ENCODE results near the gene SLC26A1. TPM values are rescaled to one million over a fixed set of nuclear protein-coding genes. Genes with fewer than 3 reads are reported as not detected.

Gene SLC26A1
- total and polyA plus RNA-seq, 8 donors: 0.35 to 8.6 (median 5.2) TPM

DNA sequence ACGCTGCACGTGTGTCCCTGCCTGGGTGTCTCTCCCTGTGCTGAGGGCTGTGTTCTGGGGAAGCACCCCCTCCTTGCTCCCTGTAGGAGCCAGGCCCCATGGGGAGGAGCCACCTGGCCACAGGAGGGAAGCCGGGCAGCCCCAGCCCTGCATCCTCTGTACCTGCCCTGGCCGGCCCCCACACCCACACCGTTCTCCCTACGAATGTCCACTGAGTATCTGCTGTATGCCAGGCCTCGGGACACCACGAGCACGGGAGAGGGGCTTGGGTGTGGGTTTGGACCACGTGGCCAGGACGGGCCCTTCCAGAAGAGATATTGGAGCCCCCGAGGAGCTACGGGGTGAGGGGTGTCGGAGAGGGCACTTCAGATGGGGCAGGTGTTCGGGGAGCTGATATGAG lies 24.5 kb upstream of the SLC26A1 start:
- no peak for ATAC-seq
- peaks cover 0 to 2% of the 10 kb centered on the region in 2 donors for H3K4me1 ChIP-seq
- no peak overlapping the region for H3K27ac ChIP-seq
- H3K27me3 ChIP-seq: peaks cover 0 to 2% of the 10 kb centered on the region in 2 donors
- TF ChIP-seq, protein P1, sequence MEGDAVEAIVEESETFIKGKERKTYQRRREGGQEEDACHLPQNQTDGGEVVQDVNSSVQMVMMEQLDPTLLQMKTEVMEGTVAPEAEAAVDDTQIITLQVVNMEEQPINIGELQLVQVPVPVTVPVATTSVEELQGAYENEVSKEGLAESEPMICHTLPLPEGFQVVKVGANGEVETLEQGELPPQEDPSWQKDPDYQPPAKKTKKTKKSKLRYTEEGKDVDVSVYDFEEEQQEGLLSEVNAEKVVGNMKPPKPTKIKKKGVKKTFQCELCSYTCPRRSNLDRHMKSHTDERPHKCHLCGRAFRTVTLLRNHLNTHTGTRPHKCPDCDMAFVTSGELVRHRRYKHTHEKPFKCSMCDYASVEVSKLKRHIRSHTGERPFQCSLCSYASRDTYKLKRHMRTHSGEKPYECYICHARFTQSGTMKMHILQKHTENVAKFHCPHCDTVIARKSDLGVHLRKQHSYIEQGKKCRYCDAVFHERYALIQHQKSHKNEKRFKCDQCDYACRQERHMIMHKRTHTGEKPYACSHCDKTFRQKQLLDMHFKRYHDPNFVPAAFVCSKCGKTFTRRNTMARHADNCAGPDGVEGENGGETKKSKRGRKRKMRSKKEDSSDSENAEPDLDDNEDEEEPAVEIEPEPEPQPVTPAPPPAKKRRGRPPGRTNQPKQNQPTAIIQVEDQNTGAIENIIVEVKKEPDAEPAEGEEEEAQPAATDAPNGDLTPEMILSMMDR (IDR thresholded peaks at IDR 0.05): no peak
- no peaks in the 10 kb centered on the region for H3K36me3 ChIP-seq
- H3K4me3 ChIP-seq: no peak overlapping the region
- no peaks in the 10 kb centered on the region for H3K9me3 ChIP-seq
- intact Hi-C loops (cut with DNase I): no loop called here
- DNase-seq: no peak

DNA sequence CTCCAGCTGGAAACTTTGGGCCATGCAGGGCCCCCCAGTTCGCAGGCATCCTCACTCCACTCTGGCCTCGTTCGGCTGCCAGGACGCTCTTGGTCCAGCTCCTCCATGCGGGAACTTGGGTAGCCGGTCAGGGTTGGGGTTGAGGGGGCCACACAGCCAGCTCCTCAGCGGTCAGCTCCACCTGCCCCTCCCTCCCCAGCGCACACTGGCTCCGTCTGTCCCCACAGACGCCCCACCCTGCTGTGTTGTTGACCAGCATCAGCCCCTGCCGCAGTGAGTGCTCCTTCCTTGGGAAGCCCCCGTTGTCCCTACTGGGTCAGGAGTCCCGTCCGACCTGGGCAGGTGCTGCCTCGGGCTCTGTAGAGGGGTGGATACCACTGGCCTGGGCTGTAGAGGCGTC lies 24.0 kb upstream of the SLC26A1 start:
- H3K4me3 ChIP-seq: no peak overlapping the region
- TF ChIP-seq, protein P1 (IDR thresholded peaks at IDR 0.05): no peak
- H3K27me3 ChIP-seq: peaks cover 0 to 7% of the 10 kb centered on the region in 2 donors
- ATAC-seq (no peak), DNase-seq (no peak)
- no peak overlapping the region for H3K27ac ChIP-seq
- H3K36me3 ChIP-seq: no peaks in the 10 kb centered on the region
- intact Hi-C loops (cut with DNase I): no loop called here
- H3K4me1 ChIP-seq: peaks cover 0 to 7% of the 10 kb centered on the region in 2 donors
- no peaks in the 10 kb centered on the region for H3K9me3 ChIP-seq

DNA sequence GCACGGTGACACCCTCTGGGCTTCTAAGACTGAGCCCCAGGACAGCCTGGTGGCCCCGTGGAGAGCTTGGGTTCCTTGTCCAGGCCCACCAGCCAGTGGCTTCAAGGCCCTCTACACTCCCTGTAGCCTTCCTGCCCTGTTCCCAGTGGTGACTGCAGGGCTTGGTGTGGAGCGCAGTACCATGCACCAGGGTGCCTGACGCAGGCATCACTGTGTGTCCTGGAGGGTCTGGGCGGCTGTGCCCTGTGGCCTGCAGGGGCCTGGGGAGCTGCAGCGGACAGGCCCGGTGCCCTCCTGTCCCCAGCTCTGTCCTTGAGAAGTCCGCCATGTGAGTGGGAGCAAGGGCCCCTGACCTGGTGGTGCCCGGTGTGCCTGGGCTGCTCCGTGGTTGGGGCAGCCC lies 22.5 kb upstream of the SLC26A1 start:
- H3K4me1 ChIP-seq: peaks cover 3 to 12% of the 10 kb centered on the region in 2 donors
- TF ChIP-seq, protein P1 (IDR thresholded peaks at IDR 0.05): no peak

DNA sequence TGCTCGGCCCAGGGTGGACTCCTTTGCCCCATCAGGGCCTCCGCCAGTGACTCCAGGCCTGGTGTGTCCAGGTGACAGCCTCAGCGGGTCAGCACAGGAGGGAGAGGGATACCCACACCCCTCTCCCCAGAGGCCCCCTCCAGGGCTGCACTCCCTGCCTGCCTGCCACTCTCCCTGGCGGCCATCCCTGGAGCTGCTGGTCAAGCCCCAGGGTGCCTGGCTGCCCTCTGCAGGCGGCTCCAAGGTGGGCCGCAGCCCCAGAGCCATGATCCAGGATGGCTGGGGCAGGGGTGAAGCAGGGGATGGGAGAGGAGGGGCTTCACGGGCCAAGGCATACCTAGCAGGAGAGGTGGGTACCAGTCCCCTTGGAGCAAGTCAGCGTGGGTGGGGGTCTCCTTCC lies 22.0 kb upstream of the SLC26A1 start:
- TF ChIP-seq, protein P1 (IDR thresholded peaks at IDR 0.05): no peak
- H3K9me3 ChIP-seq: no peaks in the 10 kb centered on the region
- ATAC-seq (no peak), DNase-seq (no peak)
- intact Hi-C loops (cut with DNase I): no loop called here
- H3K27ac ChIP-seq: no peak overlapping the region
- no peaks in the 10 kb centered on the region for H3K36me3 ChIP-seq
- peaks cover 8 to 18% of the 10 kb centered on the region in 2 donors for H3K4me1 ChIP-seq
- H3K27me3 ChIP-seq: peaks cover 0 to 15% of the 10 kb centered on the region in 2 donors
- no peak overlapping the region for H3K4me3 ChIP-seq

More for the DNA sequence above, 22.5 kb upstream of the SLC26A1 start:
- no peaks in the 10 kb centered on the region for H3K36me3 ChIP-seq
- H3K4me3 ChIP-seq: no peak overlapping the region
- intact Hi-C loops (cut with DNase I): no loop called here
- DNase-seq: no peak
- no peaks in the 10 kb centered on the region for H3K9me3 ChIP-seq
- ATAC-seq: no peak
- H3K27me3 ChIP-seq: peaks cover 0 to 10% of the 10 kb centered on the region in 2 donors
- no peak overlapping the region for H3K27ac ChIP-seq

DNA sequence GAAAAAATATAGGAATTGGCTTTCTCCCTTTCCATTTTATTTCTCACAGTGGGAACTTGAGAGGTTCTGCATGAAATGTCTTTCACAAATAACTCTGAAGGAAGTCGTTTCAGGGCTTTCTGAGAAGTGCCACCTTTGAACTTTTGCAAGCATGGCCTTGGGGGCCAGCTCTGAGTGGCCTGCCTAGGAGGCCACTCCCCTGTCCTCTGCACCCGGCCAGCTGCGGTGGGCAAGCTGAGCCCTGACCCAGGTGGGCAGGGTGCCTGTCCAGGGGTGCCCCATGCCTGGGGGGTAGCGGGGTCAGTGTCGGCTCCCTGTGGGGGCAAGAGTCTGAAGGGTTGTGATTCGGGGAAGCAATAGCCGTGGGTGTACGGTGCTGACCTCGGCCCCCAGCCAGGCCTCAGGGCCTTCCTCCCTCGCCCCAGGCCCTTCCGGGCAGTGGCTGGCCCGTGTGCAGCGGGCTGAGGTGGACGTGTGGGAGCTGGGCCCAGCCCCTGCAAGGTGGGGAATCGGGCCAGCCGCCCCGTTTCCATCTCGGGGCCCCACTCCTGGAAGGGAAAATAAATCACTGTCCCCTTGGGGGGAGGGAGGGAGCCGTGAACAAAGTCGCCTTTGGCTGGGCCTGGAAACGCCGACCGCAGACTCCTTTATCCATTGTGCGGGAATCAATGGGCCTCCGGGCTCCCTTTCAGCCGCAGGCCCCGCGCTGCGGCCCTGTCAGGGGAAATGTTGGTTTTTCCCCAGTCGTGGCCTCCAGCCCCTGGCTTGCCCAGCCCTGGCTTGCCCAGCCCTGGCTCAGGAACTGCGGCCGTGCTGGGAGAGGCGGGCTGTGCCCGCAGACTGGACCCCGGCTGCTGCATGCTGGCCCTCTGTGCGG lies 21.3 kb upstream of the SLC26A1 start:
- H3K4me1 ChIP-seq: peaks cover 11 to 22% of the 10 kb centered on the region in 2 donors
- no peak for ATAC-seq
- intact Hi-C loops (cut with DNase I): no loop called here

More for the DNA sequence above, 21.3 kb upstream of the SLC26A1 start:
- TF ChIP-seq, protein P1 (IDR thresholded peaks at IDR 0.05): no peak
- DNase-seq: no peak
- H3K9me3 ChIP-seq: no peaks in the 10 kb centered on the region
- no peak overlapping the region for H3K27ac ChIP-seq
- H3K36me3 ChIP-seq: no peaks in the 10 kb centered on the region
- H3K27me3 ChIP-seq: peaks cover 0 to 19% of the 10 kb centered on the region in 2 donors
- H3K4me3 ChIP-seq: no peak overlapping the region
